WERI-Rb-1 (cell line): ENCODE data around the gene MMP17.

ENCODE experiments used
- DNase-seq: peaks from one replicate; pipeline ENCODE4 v3.0.0-alpha.2; 2020
- H3K27ac ChIP-seq: fragments of 250-450 bp; sonication (Bioruptor Pico); 2 replicates; pipeline ENCODE4 v1.5.1; 2020; ENCODE audit warnings: mild to moderate bottlenecking, moderate library complexity
- H3K27me3 ChIP-seq: fragments of 250-450 bp; sonication (Bioruptor Pico); 2 replicates; pipeline ENCODE4 v1.5.1; 2021; ENCODE audit warnings: mild to moderate bottlenecking, low read depth, moderate library complexity; ENCODE audit not compliant: insufficient read depth, severe bottlenecking
- H3K36me3 ChIP-seq: fragments of 250-450 bp; sonication (Bioruptor Pico); 2 replicates; pipeline ENCODE4 v1.5.1; 2020; ENCODE audit warnings: mild to moderate bottlenecking, moderate library complexity
- H3K4me3 ChIP-seq: 2 replicates; pipeline ENCODE4 v1.5.1; 2011; ENCODE audit warnings: low read depth, mild to moderate bottlenecking, control low read depth, low read length
- H3K9me3 ChIP-seq: fragments of 250-450 bp; sonication (Bioruptor Pico); 2 replicates; pipeline ENCODE4 v1.5.1; 2021; ENCODE audit warnings: mild to moderate bottlenecking, moderate library complexity; ENCODE audit not compliant: severe bottlenecking
- CTCF ChIP-seq: IDR thresholded peaks from 2 replicates; pipeline ENCODE4 v1.5.1; 2011; ENCODE audit warnings: low read depth, mild to moderate bottlenecking, control low read depth, inconsistent platforms, low read length

MMP17 gene

GRCh38 chr12:131836193-131836592, 8.0 kb downstream of the MMP17 start:
- Histone ChIP-seq H3K36me3 (no peaks in the 10 kb centered on the region; the same call in 1 of the 2 replicates), H3K4me3 (no peak overlapping the region), H3K27ac (no peak overlapping the region), H3K27me3 (no peaks in the 10 kb centered on the region), H3K9me3 (no peaks in the 10 kb centered on the region)
- peak; percentile 43; the same call in 1 of the 2 replicates for TF ChIP-seq CTCF
- no peak for DNase-seq

- DNase-seq: no peak
- Histone ChIP-seq H3K9me3 (no peaks in the 10 kb centered on the region), H3K27ac (no peak overlapping the region), H3K36me3 (no peaks in the 10 kb centered on the region; the same call in 1 of the 2 replicates), H3K27me3 (no peaks in the 10 kb centered on the region), H3K4me3 (no peak overlapping the region)
- no peak for TF ChIP-seq CTCF
Measured at GRCh38 chr12:131836714-131837397, 8.7 kb downstream of the MMP17 start.

- Histone ChIP-seq H3K27me3 (no peaks in the 10 kb centered on the region), H3K9me3 (no peaks in the 10 kb centered on the region), H3K36me3 (peaks cover 3% of the 10 kb centered on the region), H3K4me3 (no peak overlapping the region), H3K27ac (no peak overlapping the region)
- no peak for TF ChIP-seq CTCF
- DNase-seq: no peak
Measured at GRCh38 chr12:131840643-131841416, 12.6 kb downstream of the MMP17 start.

- no peak overlapping the region for H3K27ac ChIP-seq
- no peak for TF ChIP-seq CTCF
- H3K36me3 ChIP-seq: peaks cover 3% of the 10 kb centered on the region
- no peaks in the 10 kb centered on the region for H3K9me3 ChIP-seq
- DNase-seq: no peak
- H3K4me3 ChIP-seq: no peak overlapping the region
- H3K27me3 ChIP-seq: no peaks in the 10 kb centered on the region
Measured at GRCh38 chr12:131841547-131841946, 13.4 kb downstream of the MMP17 start.

GRCh38 chr12:131842169-131842568, 14.0 kb downstream of the MMP17 start:
- no peaks in the 10 kb centered on the region for H3K27me3 ChIP-seq
- no peak overlapping the region for H3K4me3 ChIP-seq
- H3K36me3 ChIP-seq: peaks cover 3% of the 10 kb centered on the region
- TF ChIP-seq CTCF: no peak
- no peaks in the 10 kb centered on the region for H3K9me3 ChIP-seq
- no peak overlapping the region for H3K27ac ChIP-seq
- DNase-seq: no peak
